GM12891 (cell line): ENCODE data around the gene CLCN7.

Experiments used
- DNase-seq: peaks from one replicate; pipeline ENCODE4 v3.0.0; 2011; ENCODE audit warnings: low spot score; ENCODE audit not compliant: insufficient read length
- FAIRE-seq: peaks from 2 replicates; lab custom pipeline; 2011; peaks lifted over from hg19 to GRCh38; lab: Jason Lieb, UNC
- PAX5 ChIP-seq: IDR thresholded peaks from 2 replicates; pipeline ENCODE4 v1.6.1; 2011; ENCODE audit warnings: low read length, moderate library complexity, mild to moderate bottlenecking; ENCODE audit not compliant: insufficient read depth, severe bottlenecking
- POLR2A ChIP-seq: IDR thresholded peaks from 2 replicates; pipeline ENCODE4 v1.6.1; 2011; ENCODE audit warnings: low read depth, low read length, control low read depth
- POLR2AphosphoS5 ChIP-seq: IDR thresholded peaks from 2 replicates; pipeline ENCODE4 v1.6.1; 2011; ENCODE audit warnings: low read depth, low read length, control low read depth
- POU2F2 ChIP-seq: IDR thresholded peaks from 2 replicates; pipeline ENCODE4 v1.6.1; 2011; ENCODE audit warnings: low read depth, mild to moderate bottlenecking, control low read depth, low read length, moderate library complexity
- SPI1 ChIP-seq: IDR thresholded peaks from 2 replicates; pipeline ENCODE4 v1.6.1; 2011; ENCODE audit warnings: low read depth, low read length, control low read depth
- TAF1 ChIP-seq: IDR thresholded peaks from 2 replicates; pipeline ENCODE4 v1.6.1; 2011; ENCODE audit warnings: low read depth, low read length, control low read depth

CLCN7 gene

DNA sequence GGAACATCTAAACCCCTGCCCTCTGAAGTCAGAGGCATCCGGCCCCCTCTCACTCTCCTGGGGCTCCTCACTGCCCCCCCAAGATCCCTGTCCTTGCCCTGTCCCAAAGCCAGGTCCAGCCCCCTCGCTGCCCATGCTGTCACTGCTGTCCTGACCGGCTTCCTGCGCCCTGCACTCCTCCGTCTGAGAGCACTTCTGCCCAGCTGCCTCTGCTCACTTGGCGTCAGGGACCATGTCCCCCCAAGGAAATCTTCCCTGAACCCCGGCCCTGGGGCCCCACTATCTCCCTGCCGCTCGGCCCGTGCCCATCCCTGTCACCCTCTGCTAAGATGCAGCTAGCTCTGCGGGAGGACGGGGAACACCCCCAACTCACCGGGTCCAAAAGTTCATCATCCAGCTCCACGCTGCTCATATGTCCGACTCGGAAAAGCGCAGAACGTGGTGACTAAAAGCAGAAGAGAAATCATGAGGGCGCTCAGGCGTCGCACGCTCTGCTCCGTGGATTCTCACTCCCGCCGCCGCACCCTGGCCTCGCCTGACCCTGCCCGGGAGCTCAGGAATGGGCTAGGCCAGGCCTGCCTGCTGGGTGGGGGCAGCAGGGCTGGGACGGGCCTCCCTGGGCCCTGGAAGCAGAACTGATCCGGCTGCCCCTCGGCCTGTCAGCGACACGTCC, 9.8 kb downstream of the CLCN7 start:
- TF ChIP-seq TAF1 (no peak), PAX5 (no peak), POLR2AphosphoS5 (no peak), SPI1 (no peak), POU2F2 (no peak), POLR2A (no peak)
- DNase-seq (no peak), FAIRE-seq (no peak)

DNA sequence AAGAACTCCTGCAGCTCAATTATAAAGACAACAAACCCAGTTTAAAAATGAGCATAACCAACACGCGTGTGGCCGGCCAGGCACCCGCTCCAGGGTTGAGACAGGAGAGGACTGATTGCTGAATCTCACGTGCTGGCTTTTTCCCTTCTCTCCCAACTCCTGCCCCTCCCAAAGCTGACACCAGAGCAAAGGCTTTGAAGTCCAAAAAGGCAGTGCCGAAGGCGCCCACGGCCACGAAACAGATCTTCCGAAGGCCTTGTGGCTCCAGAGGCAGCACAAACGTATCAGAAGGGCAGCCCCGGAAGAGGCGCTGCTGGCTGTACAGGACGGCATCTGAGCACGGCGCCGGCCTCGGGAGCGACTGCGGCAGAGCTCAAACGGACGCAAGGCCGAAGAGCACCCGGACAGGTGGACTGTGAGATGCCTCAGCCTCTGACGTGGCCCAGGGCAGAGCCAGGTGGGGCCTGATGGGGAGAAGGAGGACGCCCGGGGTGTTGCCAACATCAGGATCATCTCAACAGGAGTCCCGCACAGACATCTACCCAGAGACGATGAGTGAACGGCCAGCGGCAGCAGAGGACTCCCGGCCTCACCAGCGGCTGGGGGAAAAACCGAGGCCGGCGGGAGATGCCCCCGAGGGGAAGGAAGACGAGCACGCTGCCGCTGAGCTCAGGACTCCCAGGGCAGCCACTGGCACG, 10.5 kb downstream of the CLCN7 start:
- TF ChIP-seq SPI1 (no peak), TAF1 (no peak), POU2F2 (no peak), PAX5 (no peak), POLR2A (no peak), POLR2AphosphoS5 (no peak)
- DNase-seq: no peak
- no peak for FAIRE-seq

DNA sequence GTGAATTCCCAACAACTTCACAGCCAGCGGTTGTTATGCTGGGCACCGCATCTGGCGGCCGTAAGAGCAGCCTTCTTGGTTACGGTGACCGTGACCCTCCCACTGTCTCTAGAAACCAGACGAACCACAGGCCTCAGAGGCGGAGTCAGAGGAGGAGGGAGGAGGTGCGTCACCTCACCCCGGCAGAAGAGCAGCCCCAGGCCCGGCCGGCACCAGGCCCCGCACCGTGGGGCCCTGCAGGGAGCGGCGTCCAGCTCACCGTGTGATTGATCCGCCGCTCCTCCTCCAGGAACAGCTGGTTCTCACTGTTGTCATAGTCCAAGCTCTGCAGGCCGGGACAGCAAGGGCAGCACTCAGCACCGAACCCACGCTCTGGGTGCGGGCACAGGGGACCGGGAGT, 13.7 kb downstream of the CLCN7 start:
- FAIRE-seq: no peak
- no peak for TF ChIP-seq SPI1
- no peak for TF ChIP-seq PAX5
- no peak for TF ChIP-seq POLR2A
- no peak for TF ChIP-seq POLR2AphosphoS5
- no peak for TF ChIP-seq POU2F2
- TF ChIP-seq TAF1: no peak
- DNase-seq: no peak

DNA sequence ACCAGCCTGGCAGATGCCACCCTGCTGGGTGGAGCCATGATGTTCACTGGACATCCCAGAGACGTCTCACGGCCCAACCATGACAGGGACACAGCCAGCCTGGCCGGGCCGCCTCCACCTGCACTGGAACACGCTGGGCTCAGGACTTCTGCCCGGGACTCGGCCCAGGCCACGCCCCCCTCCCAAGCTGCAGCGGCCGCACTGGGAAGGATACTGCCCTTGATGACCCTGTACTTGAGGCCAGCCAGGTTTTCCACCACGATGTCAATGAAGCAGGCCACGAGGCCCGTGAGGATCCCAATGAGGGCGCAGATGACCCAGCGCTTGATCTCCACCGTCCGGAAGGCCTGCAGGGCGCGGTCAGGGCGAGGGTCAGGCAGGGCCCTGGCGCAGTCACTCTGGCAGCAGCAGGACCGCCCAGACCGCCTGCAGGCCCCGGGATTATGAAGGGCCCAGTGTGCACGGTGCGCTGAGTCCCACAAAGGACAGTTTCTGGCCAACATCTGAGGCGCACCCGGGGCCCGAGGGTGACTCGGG, 14.2 kb downstream of the CLCN7 start:
- DNase-seq: no peak
- TF ChIP-seq PAX5 (no peak), TAF1 (no peak), SPI1 (no peak), POU2F2 (no peak), POLR2A (no peak), POLR2AphosphoS5 (no peak)
- no peak for FAIRE-seq

DNA sequence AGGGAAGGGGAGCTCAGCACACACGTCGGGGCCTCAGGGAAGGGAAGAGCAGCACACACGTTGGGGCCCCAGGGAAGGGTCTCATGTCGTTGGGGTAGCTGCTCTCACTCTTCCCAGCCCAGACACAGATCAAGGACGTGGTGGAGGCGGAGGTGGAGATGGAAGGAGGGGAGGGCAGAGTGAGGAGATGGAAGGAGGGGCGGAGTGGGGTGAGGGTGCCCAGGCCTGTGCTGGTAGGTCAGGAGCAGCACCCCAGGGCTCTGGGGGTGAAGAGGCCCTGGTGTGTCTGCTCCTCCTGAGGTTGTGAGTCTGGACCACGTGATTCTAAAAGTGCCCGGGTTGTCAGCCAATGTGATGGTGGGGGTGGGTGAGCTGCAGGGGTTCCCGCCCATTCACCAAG, 14.9 kb downstream of the CLCN7 start:
- TF ChIP-seq POLR2AphosphoS5 (no peak), SPI1 (no peak), TAF1 (no peak), POLR2A (no peak), PAX5 (no peak)
- FAIRE-seq (no peak), DNase-seq (no peak)

DNA sequence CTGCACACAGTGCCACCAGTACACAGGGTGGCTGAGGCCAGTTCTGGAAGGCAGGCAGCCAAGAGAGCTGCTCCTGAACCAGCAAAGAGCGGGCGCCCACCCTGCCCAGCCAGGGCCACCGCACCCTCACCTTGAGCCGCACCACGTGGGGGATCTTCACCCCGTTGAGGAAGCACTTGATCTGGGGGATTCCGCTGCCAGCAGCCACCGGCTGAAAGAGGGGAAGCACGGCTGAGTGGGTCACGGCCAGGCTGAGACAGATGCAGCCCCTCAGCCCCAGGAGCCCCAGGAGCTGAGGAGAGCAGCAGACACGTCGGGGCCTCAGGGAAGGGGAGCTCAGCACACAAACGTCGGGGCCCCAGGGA, 15.9 kb downstream of the CLCN7 start:
- DNase-seq: peak; percentile 75

DNA sequence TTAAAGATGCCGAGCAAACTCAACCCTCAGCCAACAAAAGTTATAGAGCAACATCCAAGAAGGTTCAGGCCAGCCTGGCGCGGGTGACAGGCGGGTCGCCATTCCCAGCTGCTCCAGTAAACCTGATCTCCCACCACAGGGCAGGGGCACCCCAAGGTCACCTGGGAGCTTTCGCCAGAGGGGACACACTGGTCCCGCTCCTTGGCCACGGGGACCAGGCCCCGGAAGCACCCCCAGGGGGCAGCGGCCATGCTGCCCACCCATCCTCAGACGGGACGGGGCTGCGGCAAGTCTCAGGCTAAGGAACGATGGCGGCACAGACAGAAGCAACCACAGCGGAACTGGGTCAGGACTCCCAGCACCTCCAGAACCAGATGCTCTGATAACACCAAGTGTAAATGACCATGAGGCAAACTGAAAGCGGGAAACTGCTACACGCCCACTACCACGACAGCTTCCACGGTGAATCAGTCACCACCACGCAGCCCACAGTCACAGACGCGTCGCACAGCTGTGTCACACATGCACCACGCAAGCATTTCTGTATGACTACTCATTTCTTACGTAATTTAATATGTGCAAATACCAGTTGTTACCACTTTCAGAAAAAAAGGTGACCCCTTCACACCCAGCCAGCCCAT, 16.4 kb downstream of the CLCN7 start:
- no peak for TF ChIP-seq TAF1
- no peak for TF ChIP-seq POU2F2
- TF ChIP-seq SPI1: no peak
- no peak for TF ChIP-seq POLR2AphosphoS5
- no peak for TF ChIP-seq PAX5
- no peak for TF ChIP-seq POLR2A
- FAIRE-seq (peak; percentile 88), DNase-seq (no peak)

More for the DNA sequence above, 15.9 kb downstream of the CLCN7 start:
- no peak for FAIRE-seq
- TF ChIP-seq POLR2A: no peak
- TF ChIP-seq PAX5: peak; percentile 50
- TF ChIP-seq POLR2AphosphoS5: no peak

DNA sequence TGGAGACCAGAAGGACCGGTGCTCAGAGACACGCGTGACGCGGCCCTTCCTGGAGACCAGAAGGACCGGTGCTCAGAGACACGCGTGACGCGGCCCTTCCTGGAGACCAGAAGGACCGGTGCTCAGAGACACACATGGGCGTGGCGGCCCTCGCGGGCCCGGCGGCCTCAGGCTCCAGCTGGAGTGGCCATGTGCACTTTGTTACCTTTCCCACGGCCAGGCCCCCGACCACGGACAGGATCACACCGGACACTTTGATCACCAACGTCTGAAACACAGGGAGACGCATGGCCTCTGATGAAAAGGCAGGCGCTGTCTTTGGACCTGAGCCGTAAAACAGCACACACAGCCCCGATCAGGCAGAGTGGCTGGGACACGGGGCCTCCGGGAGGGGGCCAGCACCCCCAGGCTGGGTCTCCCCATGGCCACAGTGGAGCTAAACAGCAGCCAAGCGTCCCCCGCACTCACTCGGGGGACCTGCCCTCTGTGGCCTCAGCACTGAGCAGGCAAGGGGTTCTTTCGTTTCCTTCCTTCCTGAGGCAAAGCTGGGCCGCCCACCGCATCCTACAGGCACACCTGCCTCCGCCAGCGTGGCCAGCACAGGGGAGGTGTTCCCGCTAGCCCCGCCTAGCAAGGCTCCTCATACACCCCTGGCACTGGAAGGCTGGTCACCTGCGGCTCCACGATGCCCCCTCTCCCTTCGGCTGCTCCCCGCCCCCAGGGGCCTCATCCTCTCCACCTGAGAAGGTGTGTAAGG, 17.2 kb downstream of the CLCN7 start:
- TF ChIP-seq PAX5: no peak
- TF ChIP-seq SPI1: no peak
- no peak for TF ChIP-seq POLR2AphosphoS5
- TF ChIP-seq TAF1: no peak
- TF ChIP-seq POU2F2: no peak
- TF ChIP-seq POLR2A: no peak
- FAIRE-seq: no peak
- DNase-seq: no peak

DNA sequence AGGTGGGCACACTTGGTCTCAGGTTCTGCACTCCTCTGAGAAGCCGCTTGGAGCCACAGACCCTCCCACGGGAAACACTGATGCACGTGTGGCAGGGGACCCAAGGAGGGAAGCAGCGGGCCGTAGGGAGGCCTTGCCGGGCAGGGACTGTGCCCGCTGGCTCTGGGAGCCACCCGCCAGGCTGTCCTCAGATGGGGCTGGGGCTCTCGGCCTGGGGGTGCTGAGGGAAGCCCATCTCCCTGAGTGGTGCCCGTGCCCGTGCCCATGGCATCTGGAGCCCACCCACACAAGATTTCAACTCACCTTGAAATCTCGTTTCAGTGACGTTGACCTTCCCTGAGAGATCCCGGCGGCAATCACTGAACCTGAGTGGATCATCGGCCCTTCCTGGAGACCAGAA, 17.9 kb downstream of the CLCN7 start:
- FAIRE-seq: no peak
- DNase-seq: no peak
- no peak for TF ChIP-seq POLR2AphosphoS5
